K562 (cell line): ENCODE data around the gene ICE2. TPM values are rescaled to one million over a fixed set of nuclear protein-coding genes. Genes with fewer than 3 reads are reported as not detected.

Experiments
- ARHGAP35 ChIP-seq: fragments of 450-650 bp; IDR thresholded peaks from 2 replicates; pipeline ENCODE4 v1.6.1; 2018; ENCODE audit not compliant: partially characterized antibody
- ASH1L ChIP-seq: fragments of 450-650 bp; IDR thresholded peaks from 2 replicates; pipeline ENCODE4 v1.6.1; 2018; ENCODE audit warnings: borderline replicate concordance, mild to moderate bottlenecking, low read depth; ENCODE audit not compliant: partially characterized antibody
- CAMTA2 ChIP-seq: fragments of 250-450 bp; sonication (Bioruptor Pico); conservative IDR thresholded peaks from 2 replicates; pipeline ENCODE4 v1.5.1; 2022
- CHD2 ChIP-seq: IDR thresholded peaks from 2 replicates; pipeline ENCODE4 v1.6.1; 2011; ENCODE audit warnings: low read depth, low read length
- CREM ChIP-seq: IDR thresholded peaks from 2 replicates; pipeline ENCODE4 v1.6.1; 2014; ENCODE audit warnings: antibody characterized with exemption, low read depth
- CTBP1 ChIP-seq: fragments of 450-650 bp; IDR thresholded peaks from 2 replicates; pipeline ENCODE4 v1.6.1; 2016; ENCODE audit warnings: borderline replicate concordance
- DIDO1 ChIP-seq: fragments of 450-650 bp; IDR thresholded peaks from 2 replicates; pipeline ENCODE4 v1.6.1; 2016; ENCODE audit warnings: low read depth, missing biosample characterization, missing genetic modification characterization
- ETV1 ChIP-seq: fragments of 450-650 bp; conservative IDR thresholded peaks from 2 replicates; pipeline ENCODE4 v1.6.1; 2016; ENCODE audit warnings: missing genetic modification characterization, control low read depth, low read depth, missing compliant biosample characterization
- FOS ChIP-seq: IDR thresholded peaks from 3 replicates; pipeline ENCODE4 v1.6.1; 2011; ENCODE audit not compliant: insufficient read length; ENCODE audit errors: extremely low read depth
- GTF2A2 ChIP-seq: IDR thresholded peaks from 2 replicates; pipeline ENCODE4 v1.6.1; 2016; ENCODE audit warnings: mild to moderate bottlenecking, missing genetic modification characterization, missing compliant biosample characterization
- HIVEP1 ChIP-seq: fragments of 250-450 bp; sonication (Bioruptor Pico); IDR thresholded peaks from 2 replicates; pipeline ENCODE4 v1.4.0; 2020; ENCODE audit warnings: mild to moderate bottlenecking
- HMG20B ChIP-seq: fragments of 250-450 bp; sonication (Bioruptor Pico); IDR thresholded peaks from 2 replicates; pipeline ENCODE4 v1.5.0; 2021; ENCODE audit warnings: mild to moderate bottlenecking
- HNRNPUL1 ChIP-seq: fragments of 200-400 bp; formaldehyde crosslinking; IDR thresholded peaks from 2 replicates; pipeline ENCODE4 v1.6.1; 2017; ENCODE audit warnings: low read length
- MTA3 ChIP-seq: fragments of 450-650 bp; formaldehyde crosslinking; IDR thresholded peaks from 2 replicates; pipeline ENCODE4 v1.6.1; 2017; ENCODE audit warnings: mild to moderate bottlenecking, borderline replicate concordance
- PHF8 ChIP-seq: fragments of 200-600 bp; sonication (generic); IDR thresholded peaks from 2 replicates; pipeline ENCODE4 v1.6.1; 2012; ENCODE audit warnings: mixed run types, mild to moderate bottlenecking, inconsistent platforms, low read length, moderate library complexity, borderline replicate concordance
- PYGO2 ChIP-seq: fragments of 450-650 bp; IDR thresholded peaks from 2 replicates; pipeline ENCODE4 v1.6.1; 2016; ENCODE audit warnings: mild to moderate bottlenecking, missing genetic modification characterization, moderate library complexity, missing compliant biosample characterization
- RFX5 ChIP-seq: IDR thresholded peaks from 2 replicates; pipeline ENCODE4 v1.6.1; 2011; ENCODE audit warnings: low read depth, mild to moderate bottlenecking, improper control_type of control experiment, low read length
- SMARCC2 ChIP-seq: fragments of 450-650 bp; IDR thresholded peaks from 2 replicates; pipeline ENCODE4 v1.6.1; 2017; ENCODE audit warnings: antibody characterized with exemption, moderate library complexity, mild to moderate bottlenecking, low read depth
- SOX6 ChIP-seq: fragments of 450-650 bp; IDR thresholded peaks from 2 replicates; pipeline ENCODE4 v1.6.1; 2014; ENCODE audit warnings: mild to moderate bottlenecking
- SRF ChIP-seq, 2 experiments: fragments of 250-450, 450-650 bp in 1 of 2; sonication (Bioruptor Pico) in 1 of 2; sonication (generic) in 1 of 2; formaldehyde crosslinking; IDR thresholded peaks; 2 replicates each; pipeline versions ENCODE4 v1.5.0 to v1.5.1; 2020 to 2022; ENCODE audit warnings: mild to moderate bottlenecking in 1 of 2, missing genetic modification reagents in 1 of 2
- SRSF3 ChIP-seq: fragments of 200-400 bp; formaldehyde crosslinking; IDR thresholded peaks from 2 replicates; pipeline ENCODE4 v1.6.1; 2016; ENCODE audit warnings: mild to moderate bottlenecking, low read length, moderate library complexity; ENCODE audit not compliant: insufficient read depth
- polyA plus RNA-seq, 8 experiments: library from polyadenylated mRNA; depleted of rRNA in 4 of 8; stranded (reverse) in 5 of 8; unstranded in 3 of 8; fragments of >200 nt; fragmentation: Nextera tagmentation in 2 of 8; fragmentation: Illumina TruSeq in 1 of 8; extraction: Ambion mirVana in 2 of 8; extraction: Trizol in 1 of 8; gene quantifications; 2 replicates each; pipeline versions ENCODE4 v1.2.1 to v1.2.3, GENCODE V29; 2011 to 2014; ENCODE audit warnings: inconsistent platforms in 1 of 8, missing spikeins in 1 of 8
- total RNA-seq, 7 experiments: library from RNA; depleted of rRNA in 6 of 7; stranded (reverse); fragments of >200 nt in 6 of 7; fragmentation: Illumina TruSeq in 2 of 7; extraction: Trizol in 2 of 7; gene quantifications; 2 replicates each; pipeline versions ENCODE4 v1.2.1 to v1.2.3, GENCODE V29; 2011 to 2021; ENCODE audit warnings: low replicate concordance in 1 of 7
- TF ChIP-seq, protein P1 (sequence below): fragments of 200-800 bp; sonication (Bioruptor generic); IDR thresholded peaks from 2 replicates; pipeline ENCODE4 v1.6.1; 2017; ENCODE audit warnings: missing genetic modification characterization, missing compliant biosample characterization
- TF ChIP-seq, protein P2 (sequence below): sonication (generic); formaldehyde crosslinking; IDR thresholded peaks from 2 replicates; pipeline ENCODE4 v1.8.1; 2023; ENCODE audit warnings: mild to moderate bottlenecking, missing genetic modification reagents, moderate library complexity
- TF ChIP-seq, protein P3 (sequence below): fragments of 450-650 bp; IDR thresholded peaks from 2 replicates; pipeline ENCODE4 v1.6.1; 2016

The ICE2 gene
- total and polyA plus RNA-seq, 9 of the 15 experiments (the other 6 are each of a cell fraction or from before 2014, with no cell fraction given) = 21.8 to 87.9 (median 58.1) TPM

DNA sequence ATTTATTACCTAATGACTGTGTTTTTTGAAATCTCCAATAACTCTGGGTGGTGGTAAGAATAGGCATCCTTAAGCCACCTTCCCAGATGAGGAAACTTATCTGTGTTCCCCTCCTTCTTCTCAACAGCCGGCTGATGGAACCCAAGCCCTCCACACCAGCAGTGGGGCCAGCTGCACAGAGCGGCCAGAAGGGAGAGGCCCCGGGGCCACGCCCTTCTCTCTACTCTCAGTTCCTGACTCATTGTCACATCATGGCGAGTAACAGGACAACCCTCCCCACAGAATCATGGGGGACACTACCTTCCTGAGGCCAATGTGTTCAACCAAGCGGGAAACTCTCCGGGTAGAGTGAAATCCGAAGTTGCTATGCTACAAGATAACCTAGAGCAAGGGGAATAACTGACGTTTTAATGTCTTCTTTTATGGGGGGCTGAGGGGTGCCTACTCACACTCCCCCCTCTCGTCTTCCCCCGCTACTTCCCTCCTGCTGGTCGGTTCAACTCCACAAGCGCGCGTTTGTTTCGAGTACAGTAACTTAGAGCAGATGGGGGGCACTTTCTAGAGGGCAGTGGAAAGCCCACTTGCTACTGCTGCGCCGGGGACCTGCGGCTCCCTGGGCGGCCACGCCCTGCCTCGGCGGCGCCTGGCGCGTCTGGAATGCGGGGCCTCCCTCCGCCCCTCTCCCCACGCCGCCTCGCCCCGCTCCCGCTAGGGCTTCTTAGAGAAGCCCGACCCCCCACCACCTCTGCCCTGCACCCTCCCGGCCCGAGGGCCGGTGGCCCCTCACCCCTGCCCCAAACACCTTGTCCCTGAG, 81.8 kb downstream of the ICE2 start (continued):
- TF ChIP-seq PHF8 (no peak), SOX6 (0 out of 2 replicates have a peak, but pooled peaks have one; percentile 27), HNRNPUL1 (no peak), GTF2A2 (tag) (no peak), PYGO2 (no peak), ARHGAP35 (no peak), SMARCC2 (no peak), ASH1L (no peak), ETV1 (0 out of 2 replicates have a peak, but pooled peaks have one; percentile 21), CAMTA2 (CRISPR knock-in tag) (no peak), CREM (peak; percentile 51), HMG20B (CRISPR knock-in tag) (no peak), CTBP1 (peak; percentile 83), MTA3 (peak; percentile 16; the same call in 1 of the 2 replicates), HIVEP1 (CRISPR knock-in tag) (no peak), SRF (CRISPR knock-in tag; IDR thresholded peaks at IDR 0.05) (0 out of 4 replicates have a peak, but pooled peaks of 1 of the 2 experiments have one; percentile 12), CHD2 (no peak), DIDO1 (tag) (no peak), RFX5 (no peak), FOS (no peak), SRSF3 (no peak)
- TF ChIP-seq, protein P1, sequence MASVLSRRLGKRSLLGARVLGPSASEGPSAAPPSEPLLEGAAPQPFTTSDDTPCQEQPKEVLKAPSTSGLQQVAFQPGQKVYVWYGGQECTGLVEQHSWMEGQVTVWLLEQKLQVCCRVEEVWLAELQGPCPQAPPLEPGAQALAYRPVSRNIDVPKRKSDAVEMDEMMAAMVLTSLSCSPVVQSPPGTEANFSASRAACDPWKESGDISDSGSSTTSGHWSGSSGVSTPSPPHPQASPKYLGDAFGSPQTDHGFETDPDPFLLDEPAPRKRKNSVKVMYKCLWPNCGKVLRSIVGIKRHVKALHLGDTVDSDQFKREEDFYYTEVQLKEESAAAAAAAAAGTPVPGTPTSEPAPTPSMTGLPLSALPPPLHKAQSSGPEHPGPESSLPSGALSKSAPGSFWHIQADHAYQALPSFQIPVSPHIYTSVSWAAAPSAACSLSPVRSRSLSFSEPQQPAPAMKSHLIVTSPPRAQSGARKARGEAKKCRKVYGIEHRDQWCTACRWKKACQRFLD (CRISPR knock-in tag) = no peak
- TF ChIP-seq, protein P2, sequence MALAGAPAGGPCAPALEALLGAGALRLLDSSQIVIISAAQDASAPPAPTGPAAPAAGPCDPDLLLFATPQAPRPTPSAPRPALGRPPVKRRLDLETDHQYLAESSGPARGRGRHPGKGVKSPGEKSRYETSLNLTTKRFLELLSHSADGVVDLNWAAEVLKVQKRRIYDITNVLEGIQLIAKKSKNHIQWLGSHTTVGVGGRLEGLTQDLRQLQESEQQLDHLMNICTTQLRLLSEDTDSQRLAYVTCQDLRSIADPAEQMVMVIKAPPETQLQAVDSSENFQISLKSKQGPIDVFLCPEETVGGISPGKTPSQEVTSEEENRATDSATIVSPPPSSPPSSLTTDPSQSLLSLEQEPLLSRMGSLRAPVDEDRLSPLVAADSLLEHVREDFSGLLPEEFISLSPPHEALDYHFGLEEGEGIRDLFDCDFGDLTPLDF (CRISPR knock-in tag) = peak; percentile 53; the same call in 1 of the 2 replicates
- TF ChIP-seq, protein P3, sequence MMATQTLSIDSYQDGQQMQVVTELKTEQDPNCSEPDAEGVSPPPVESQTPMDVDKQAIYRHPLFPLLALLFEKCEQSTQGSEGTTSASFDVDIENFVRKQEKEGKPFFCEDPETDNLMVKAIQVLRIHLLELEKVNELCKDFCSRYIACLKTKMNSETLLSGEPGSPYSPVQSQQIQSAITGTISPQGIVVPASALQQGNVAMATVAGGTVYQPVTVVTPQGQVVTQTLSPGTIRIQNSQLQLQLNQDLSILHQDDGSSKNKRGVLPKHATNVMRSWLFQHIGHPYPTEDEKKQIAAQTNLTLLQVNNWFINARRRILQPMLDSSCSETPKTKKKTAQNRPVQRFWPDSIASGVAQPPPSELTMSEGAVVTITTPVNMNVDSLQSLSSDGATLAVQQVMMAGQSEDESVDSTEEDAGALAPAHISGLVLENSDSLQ = peak; percentile 28; the same call in 1 of the 2 replicates
